HG02571 (cell line): Measurements from ENCODE around the gene SLC9A8.
"Not testable (repeated sequence)": the region's sequence is repeated elsewhere in the genome, so short reads cannot be mapped to it uniquely, and the experiment has no call there.

Source experiments
- ATAC-seq: cut with Tn5 transposase; IDR thresholded peaks from one replicate; pipeline ENCODE4 v1.9.1; 2021; ENCODE audit warnings: mild to moderate bottlenecking, moderate library complexity; ENCODE audit not compliant: unreplicated experiment

Gene SLC9A8

DNA sequence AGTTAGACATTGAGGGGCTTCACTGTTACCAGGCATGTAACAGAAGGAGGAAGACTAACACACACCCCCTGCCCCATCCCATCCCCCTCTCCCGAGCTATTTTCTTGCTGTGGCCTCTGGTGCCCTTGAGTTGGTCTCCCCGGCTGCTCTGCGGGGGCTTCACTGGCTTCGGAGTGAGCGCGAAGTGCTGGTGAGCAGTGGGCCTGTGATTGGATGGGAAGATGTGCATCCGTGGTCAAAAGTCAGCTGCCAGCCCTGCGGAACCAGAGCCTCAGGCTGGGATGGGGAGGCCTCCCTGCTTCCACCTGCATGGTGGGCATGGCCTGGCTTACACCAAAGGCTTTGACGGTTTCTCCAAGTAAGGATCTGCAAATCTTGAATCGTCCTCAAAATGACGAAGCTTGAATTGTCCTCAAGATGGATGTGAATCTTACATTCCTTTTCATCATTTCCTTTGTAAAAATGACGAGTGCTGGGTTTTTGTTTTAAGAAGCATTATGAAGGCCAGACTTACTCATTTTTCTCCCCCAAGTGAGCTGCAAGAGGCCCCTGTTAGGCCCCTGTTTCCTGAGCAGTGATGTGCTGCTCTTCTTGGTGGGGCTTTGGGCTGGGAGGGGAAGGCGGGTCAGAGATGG lies 79.0 kb downstream of the SLC9A8 start:
- no peak for ATAC-seq

GRCh38 chr20:49892260-49892659 lies 79.6 kb downstream of the SLC9A8 start:
- no peak for ATAC-seq

- no peak for ATAC-seq
These were observed 80.2 kb downstream of the SLC9A8 start for GRCh38 chr20:49892817-49893216.

DNA sequence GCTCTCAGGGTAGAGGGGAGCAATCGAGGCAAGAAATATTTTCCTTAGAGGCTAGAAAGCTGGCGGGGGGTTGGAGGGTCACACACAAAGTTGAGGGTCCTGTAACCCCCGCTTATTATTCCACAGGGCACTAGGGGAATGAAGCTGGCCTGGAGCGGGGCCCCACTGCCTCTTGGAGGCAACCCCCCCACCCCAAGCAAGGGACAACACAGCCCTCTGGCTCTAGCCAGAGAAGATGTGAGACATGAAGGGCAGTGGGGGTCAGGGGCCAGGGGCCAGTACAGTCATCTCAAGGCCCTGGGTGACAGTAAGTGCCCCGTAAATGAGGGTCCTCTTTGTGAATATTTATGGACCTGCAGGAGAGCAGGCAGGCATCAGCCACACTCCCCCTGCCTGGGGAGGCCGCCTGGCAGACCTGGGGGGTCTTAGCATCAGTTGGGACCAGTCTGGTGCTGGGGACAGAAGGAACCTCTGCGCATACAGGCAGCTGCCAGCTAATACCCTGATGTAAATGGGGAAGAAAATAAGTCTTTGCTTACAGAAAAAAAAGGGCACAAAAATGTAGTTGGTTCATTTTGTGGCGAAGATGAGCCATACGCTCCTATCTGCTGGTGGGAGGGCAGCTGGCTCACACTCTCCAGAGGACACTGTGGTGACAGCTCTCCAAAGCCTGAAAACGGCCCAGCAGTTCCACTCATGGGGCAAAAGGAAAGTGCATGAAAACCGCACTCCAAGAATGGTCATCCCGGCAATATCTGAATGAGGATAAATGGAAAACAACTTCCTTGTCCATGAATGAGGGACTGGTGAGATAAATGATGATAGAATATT lies 80.8 kb downstream of the SLC9A8 start:
- ATAC-seq, result no peak

DNA sequence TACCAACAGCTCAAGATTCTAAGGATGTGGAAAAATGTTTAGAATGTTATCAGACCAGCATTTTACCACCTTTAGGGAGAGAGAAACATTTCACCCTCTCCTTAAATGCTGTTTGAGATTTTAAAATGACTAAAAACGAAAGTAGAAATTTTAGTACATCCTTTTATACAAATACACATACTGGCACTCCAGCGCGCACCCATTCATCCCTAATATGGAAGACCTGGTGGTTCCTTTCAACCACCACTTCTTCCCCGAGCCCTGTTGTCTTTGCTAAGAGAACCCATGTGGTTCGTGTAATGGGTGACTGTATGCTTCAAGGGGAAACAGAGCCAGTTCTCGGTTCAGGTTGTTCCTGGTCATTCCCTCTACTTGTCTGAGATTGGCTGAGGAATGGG lies 81.4 kb downstream of the SLC9A8 start:
- ATAC-seq, result no peak

DNA sequence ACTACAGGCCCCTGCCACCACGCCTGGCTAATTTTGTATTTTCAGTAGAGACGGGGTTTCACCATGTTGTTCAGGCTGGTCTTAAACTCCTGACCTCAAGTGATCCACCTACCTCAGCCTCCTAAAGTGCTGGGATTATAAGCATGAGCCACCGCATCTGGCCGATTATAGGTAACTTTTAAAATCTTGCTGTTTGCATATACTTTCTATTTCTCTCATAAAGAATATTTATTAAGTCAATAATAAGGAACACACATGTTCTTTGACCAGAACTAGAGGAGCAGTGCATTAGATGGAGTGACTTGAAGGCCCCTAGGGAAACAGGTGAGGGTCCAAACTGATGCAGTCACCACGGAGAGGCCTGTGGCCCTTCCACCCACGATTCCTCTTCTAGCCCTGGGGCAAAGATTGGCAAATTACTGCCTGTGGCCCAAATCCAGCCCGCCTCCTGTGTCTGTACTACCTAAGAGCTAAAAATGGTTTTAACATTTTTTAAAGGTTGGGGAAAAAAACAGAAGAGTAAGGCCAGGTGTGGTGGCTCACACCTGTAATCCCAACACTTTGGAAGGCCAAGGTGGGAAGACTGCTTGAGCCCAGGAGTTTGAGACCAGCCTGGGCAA lies 83.0 kb downstream of the SLC9A8 start:
- ATAC-seq, result not testable (repeated sequence)

GRCh38 chr20:49896204-49896603 lies 83.6 kb downstream of the SLC9A8 start:
- no peak for ATAC-seq

DNA sequence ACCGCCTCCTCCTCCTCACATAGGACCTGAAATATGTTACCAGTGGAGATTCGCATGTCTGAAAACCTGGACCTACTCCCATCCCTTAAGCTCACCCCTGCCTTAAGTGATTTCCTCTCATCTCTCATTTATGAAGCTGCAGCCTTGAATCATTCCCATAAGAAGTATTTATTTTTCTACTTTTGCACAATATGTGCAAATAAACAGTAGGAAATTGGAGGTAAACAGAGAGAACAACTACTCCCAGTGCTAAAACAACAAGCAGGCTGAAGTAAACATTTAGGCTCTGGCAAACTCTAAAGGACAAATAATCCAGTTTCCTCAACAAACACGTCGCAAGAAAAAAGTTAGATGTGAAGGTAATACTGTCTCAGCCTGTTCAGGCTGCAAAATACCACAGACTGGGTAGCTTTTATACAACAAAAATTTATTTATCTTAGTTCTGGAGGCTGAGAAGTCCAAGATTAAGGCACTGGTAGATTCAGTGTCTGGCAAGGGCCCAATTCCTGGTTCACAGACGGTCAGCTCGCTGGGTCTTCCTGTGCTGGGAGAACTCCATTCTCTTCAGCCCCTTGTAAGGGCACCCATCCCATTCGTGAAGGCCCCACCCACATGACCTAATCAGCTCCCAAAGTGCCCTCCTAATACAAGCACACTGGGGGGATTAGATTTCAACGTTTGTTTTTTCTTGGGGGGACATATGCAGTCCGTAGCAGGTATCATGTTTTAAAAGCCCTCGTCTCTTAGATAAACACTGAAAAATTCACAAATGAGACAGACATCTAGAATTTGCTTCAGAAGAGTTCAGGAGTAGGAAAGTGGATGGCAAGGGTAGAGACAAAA lies 87.1 kb downstream of the SLC9A8 start:
- ATAC-seq, result no peak

GRCh38 chr20:49901588-49901987 lies 89.0 kb downstream of the SLC9A8 start:
- ATAC-seq, result no peak

- no peak for ATAC-seq
These were observed 92.0 kb downstream of the SLC9A8 start for GRCh38 chr20:49904440-49905214.

DNA sequence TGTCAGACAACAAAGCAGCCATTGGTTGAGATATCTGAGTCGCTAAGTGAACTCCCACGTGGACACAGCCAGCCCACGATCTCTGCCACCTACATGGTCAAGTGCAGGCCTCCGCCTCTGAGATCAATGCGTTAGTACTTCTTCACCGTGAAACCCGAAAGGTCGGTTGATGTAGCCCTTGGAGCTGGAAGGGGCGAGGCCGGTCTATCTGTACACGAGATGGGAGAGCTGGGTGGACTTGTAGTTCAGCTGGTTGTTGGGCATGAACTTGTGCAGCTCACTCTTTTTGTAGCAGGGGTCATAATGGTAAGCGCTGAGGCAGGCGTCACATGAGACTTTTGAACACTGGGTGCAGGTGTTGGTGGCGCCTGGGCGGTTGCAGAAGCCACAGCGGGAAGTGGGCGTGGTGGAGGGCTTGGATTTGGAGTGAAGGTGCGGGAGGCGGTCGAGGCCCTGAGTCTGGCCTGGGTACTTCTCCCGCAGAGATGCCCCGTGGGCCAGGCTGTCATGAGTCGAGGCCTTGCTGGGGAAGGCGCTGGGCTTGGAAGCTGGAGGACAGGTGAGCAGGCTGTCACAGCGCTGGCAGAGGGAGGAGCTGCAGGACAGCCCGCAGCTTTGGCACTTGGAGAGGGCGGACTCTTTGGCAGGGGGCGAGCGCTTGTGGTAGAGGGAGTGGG lies 92.9 kb downstream of the SLC9A8 start:
- no peak for ATAC-seq

- ATAC-seq, result no peak
These were observed 93.5 kb downstream of the SLC9A8 start for GRCh38 chr20:49906101-49906604.

DNA sequence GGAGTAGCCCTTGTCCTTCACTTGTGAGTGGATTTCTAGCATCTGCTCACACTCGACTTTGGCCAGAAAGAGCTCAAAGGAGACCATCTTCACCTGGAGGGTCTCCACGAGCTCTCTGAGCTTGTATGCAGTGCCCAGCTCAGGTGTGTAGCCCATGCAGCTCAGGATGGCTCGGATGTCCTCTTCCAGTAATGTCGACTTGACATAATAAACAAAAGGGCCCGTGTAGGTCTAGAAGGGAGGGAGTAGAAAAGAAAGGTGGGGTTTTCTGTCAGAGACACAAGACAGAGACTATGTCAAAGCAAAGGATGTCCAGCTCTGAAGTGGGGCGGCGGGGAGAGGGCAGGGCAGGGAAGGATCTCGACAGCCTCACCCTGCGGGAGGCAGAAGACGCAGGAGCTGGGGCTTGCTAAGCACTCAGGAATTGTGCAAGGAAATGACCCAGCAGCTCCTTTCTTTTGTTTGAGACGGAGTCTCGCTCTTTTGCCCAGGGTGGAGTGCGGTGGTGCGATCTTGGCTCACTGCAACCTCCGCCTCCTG lies 94.1 kb downstream of the SLC9A8 start:
- ATAC-seq, result no peak

DNA sequence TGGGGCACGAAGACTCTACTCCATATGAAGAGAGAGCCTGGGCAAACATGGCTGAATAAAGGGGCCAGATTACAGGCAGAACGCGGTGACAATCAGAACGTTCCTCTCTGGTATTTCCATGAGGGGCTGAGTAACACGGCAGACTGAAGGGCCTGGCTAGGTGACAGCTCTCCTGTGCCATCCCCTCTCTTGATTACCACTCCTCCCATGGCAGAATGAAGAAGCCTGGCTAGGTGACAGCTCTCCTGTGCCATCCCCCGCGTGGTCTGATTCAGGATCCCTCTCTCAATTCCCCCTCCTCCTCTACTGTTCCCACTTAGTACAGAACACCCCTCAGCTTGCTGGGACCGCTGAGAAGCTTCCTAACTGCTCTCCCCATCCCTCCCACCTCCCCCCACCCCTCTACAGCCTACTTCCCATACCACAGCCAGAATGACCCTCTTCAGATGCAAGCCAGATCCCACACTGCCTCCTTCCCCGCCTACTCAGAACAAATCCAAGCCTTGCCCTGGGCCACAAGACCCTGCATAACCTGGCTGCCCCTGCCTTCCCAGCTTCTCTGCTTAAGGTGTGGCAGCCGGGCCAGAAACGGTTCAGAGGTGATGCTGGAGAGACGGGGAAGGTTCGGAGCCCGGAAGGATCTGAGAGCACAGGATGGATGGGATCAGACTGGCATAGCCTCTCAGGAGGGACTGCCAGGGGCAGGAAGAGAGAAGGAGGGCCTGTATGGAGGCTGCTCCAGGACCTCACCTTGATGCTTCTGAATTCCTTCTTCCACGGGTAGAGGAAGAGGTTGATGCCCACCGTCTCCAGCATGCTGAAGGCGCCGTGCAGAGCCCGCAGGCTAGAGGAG lies 95.0 kb downstream of the SLC9A8 start:
- no peak for ATAC-seq

DNA sequence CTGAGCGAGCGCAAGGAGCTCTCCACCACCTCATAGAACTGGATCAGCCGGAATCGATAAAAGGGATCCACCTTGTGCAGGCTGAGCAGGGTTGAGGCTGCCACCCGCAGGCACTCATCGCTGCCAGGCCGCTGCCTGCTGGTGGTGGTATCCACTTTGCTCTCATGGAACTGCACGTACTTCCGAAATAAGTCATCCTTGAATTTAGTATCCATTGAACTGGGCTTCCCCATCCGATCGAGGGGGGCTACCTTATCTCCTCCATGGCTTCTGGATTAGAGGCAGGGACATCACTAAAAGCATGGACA lies 95.6 kb downstream of the SLC9A8 start:
- no peak for ATAC-seq

DNA sequence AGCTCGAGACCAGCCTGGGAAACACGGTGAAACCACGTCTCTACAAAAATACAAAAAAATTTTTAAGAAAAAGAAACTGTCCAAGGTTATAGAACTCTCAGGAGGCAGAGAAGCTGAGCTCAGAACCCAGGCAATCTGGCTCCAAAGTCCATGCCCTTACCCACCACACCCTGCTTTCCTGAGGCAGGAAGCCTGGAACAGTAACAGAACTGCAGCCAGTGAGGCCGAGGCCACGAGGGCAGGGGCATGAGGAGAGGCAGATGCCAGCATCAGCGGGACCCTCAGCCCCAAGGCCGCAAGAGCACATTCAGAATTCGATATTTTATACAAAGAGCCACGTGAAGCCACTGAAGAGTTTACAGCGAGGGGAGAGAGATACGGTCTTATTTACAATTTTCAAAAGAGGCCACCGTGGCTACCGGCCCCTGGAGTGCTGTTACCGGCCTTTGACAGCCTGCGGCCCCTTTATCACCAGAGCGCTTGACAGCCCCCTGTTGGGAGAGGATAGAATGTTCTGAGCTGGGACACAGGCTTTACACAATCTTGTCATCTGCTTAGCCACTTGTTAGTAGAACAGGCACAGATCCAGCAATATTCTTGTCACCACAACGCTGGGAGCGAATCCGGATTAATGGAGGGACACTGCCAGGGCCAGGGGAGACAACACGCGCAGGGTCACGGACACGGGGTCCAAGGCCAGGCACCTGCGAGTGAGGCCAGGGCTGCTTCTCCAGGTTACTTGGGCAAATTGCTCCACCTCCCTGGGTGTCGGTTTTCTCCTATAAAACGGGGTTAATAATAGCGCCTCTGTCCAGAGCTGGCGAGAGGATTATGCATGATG lies 97.1 kb downstream of the SLC9A8 start:
- ATAC-seq, result no peak

GRCh38 chr20:49910340-49910706 lies 97.7 kb downstream of the SLC9A8 start:
- ATAC-seq, result no peak
